Trophoblast cell (in vitro differentiated cells and primary cell): Measurements from ENCODE around the gene TIMP3.

Experiments used
- DNase-seq, 2 donors: peaks; one replicate each; pipeline ENCODE4 v3.0.0-alpha.2; 2016
- H2AFZ ChIP-seq: 2 replicates; pipeline ENCODE4 v1.6.1; 2013; ENCODE audit warnings: low read length, moderate library complexity, mild to moderate bottlenecking; ENCODE audit not compliant: insufficient read depth, poor library complexity
- H2AK5ac ChIP-seq: 2 replicates; pipeline ENCODE4 v1.6.1; 2013; ENCODE audit warnings: mild to moderate bottlenecking, low read length
- H2BK120ac ChIP-seq: 2 replicates; pipeline ENCODE4 v1.6.1; 2013; ENCODE audit warnings: low read length, mild to moderate bottlenecking, moderate library complexity; ENCODE audit not compliant: insufficient read depth, poor library complexity
- H2BK12ac ChIP-seq: 2 replicates; pipeline ENCODE4 v1.6.1; 2013; ENCODE audit warnings: mild to moderate bottlenecking, low read length, moderate library complexity
- H2BK5ac ChIP-seq: 2 replicates; pipeline ENCODE4 v1.6.1; 2013; ENCODE audit warnings: low read length, low read depth, moderate library complexity, mild to moderate bottlenecking; ENCODE audit not compliant: poor library complexity
- H3K14ac ChIP-seq: 2 replicates; pipeline ENCODE4 v1.6.1; 2013; ENCODE audit warnings: mild to moderate bottlenecking, low read length
- H3K18ac ChIP-seq: 2 replicates; pipeline ENCODE4 v1.6.1; 2013; ENCODE audit warnings: mild to moderate bottlenecking, low read length
- H3K23ac ChIP-seq: 2 replicates; pipeline ENCODE4 v1.6.1; 2013; ENCODE audit warnings: low read length
- H3K27ac ChIP-seq: 2 replicates; pipeline ENCODE4 v1.5.1; 2013; ENCODE audit warnings: low read depth, mild to moderate bottlenecking, inconsistent platforms, low read length, moderate library complexity
- H3K27me3 ChIP-seq: 2 replicates; pipeline ENCODE4 v1.6.1; 2013; ENCODE audit warnings: inconsistent platforms, mild to moderate bottlenecking, low read length, moderate library complexity; ENCODE audit not compliant: insufficient read depth
- H3K36me3 ChIP-seq, 2 experiments: 1 replicate in 1 of 2; 2 replicates in 1 of 2; pipeline ENCODE4 v1.6.1; 2013; ENCODE audit warnings: low read length in 2 of 2, mild to moderate bottlenecking in 2 of 2, moderate library complexity in 1 of 2; ENCODE audit not compliant: insufficient read depth in 2 of 2, control insufficient read depth in 1 of 2
- H3K4ac ChIP-seq: 2 replicates; pipeline ENCODE4 v1.6.1; 2013; ENCODE audit warnings: low read depth, mild to moderate bottlenecking, low read length, moderate library complexity
- H3K4me1 ChIP-seq, 2 experiments: 1 replicate in 1 of 2; 2 replicates in 1 of 2; pipeline ENCODE4 v1.6.1; 2013; ENCODE audit warnings: low read length in 2 of 2, mild to moderate bottlenecking in 2 of 2, moderate library complexity in 1 of 2; ENCODE audit not compliant: insufficient read depth in 2 of 2, control insufficient read depth in 1 of 2
- H3K4me2 ChIP-seq: 2 replicates; pipeline ENCODE4 v1.6.1; 2013; ENCODE audit warnings: inconsistent platforms, mild to moderate bottlenecking, low read length, moderate library complexity
- H3K4me3 ChIP-seq: 2 replicates; pipeline ENCODE4 v1.5.1; 2013; ENCODE audit warnings: mild to moderate bottlenecking, low read depth, low read length, inconsistent platforms
- H3K79me1 ChIP-seq: one replicate; pipeline ENCODE4 v1.6.1; 2013; ENCODE audit warnings: low read length
- H3K79me2 ChIP-seq: 2 replicates; pipeline ENCODE4 v1.6.1; 2013; ENCODE audit warnings: low read length, mild to moderate bottlenecking; ENCODE audit not compliant: control insufficient read depth, insufficient read depth, poor library complexity
- H3K9ac ChIP-seq: 2 replicates; pipeline ENCODE4 v1.6.1; 2013; ENCODE audit warnings: mild to moderate bottlenecking, low read length
- H3K9me3 ChIP-seq: 2 replicates; pipeline ENCODE4 v1.6.1; 2013; ENCODE audit warnings: low read depth, mild to moderate bottlenecking, control low read depth, inconsistent platforms, low read length; ENCODE audit not compliant: insufficient read depth
- H4K12ac ChIP-seq: 2 replicates; pipeline ENCODE4 v1.6.1; 2013; ENCODE audit warnings: low read depth, mild to moderate bottlenecking, low read length, moderate library complexity
- H4K8ac ChIP-seq: 2 replicates; pipeline ENCODE4 v1.6.1; 2013; ENCODE audit warnings: low read depth, mild to moderate bottlenecking, low read length, moderate library complexity
- H4K91ac ChIP-seq: one replicate; pipeline ENCODE4 v1.6.1; 2013; ENCODE audit warnings: low read depth, mild to moderate bottlenecking, low read length, moderate library complexity
- WGBS: extraction: QIAGEN DNeasy Blood & Tissue Kit; methylation state at CpG from one replicate; pipeline ENCODE4 v1.1.7; 2013; ENCODE audit warnings: missing lambda C conversion rate; ENCODE audit not compliant: insufficient read length, insufficient coverage; ENCODE audit errors: extremely low coverage; 5-methylcytosine and 5-hydroxymethylcytosine counted together

The TIMP3 gene

GRCh38 chr22:32880061-32880460 is 78.6 kb downstream of the TIMP3 start:
- Histone ChIP-seq H3K4me2 (no peak overlapping the region), H3K18ac (no peak overlapping the region), H3K27ac (no peak overlapping the region), H2BK120ac (no peak overlapping the region), H3K23ac (no peak overlapping the region), H2AFZ (no peak overlapping the region), H3K36me3 (no peaks in the 10 kb centered on the region), H2BK12ac (no peak overlapping the region), H3K4me1 (peaks cover 0 to 5% of the 10 kb centered on the region in 2 experiments), H4K91ac (no peak overlapping the region), H4K8ac (no peak overlapping the region), H3K79me1 (no peaks in the 10 kb centered on the region), H3K14ac (no peak overlapping the region), H3K27me3 (no peaks in the 10 kb centered on the region), H3K9me3 (no peaks in the 10 kb centered on the region), H3K9ac (no peak overlapping the region), H4K12ac (no peak overlapping the region), H2BK5ac (no peak overlapping the region), H3K79me2 (no peaks in the 10 kb centered on the region), H3K4me3 (no peak overlapping the region), H3K4ac (no peak overlapping the region), H2AK5ac (no peak overlapping the region)
- DNase-seq = no peak
- WGBS = no CpG with 5 or more reads among the region's 2 CpGs

- Histone ChIP-seq H3K79me2 (no peaks in the 10 kb centered on the region), H3K36me3 (no peaks in the 10 kb centered on the region), H3K79me1 (no peaks in the 10 kb centered on the region), H3K4me3 (no peak overlapping the region), H2BK5ac (no peak overlapping the region), H2AFZ (no peak overlapping the region), H3K4me1 (peaks cover 0 to 5% of the 10 kb centered on the region in 2 experiments), H3K18ac (no peak overlapping the region), H3K4ac (no peak overlapping the region), H3K27me3 (no peaks in the 10 kb centered on the region), H2AK5ac (no peak overlapping the region), H3K9me3 (no peaks in the 10 kb centered on the region), H3K4me2 (no peak overlapping the region), H3K23ac (no peak overlapping the region), H4K12ac (no peak overlapping the region), H3K14ac (no peak overlapping the region), H2BK120ac (no peak overlapping the region), H3K9ac (no peak overlapping the region), H3K27ac (no peak overlapping the region), H4K8ac (no peak overlapping the region), H2BK12ac (no peak overlapping the region), H4K91ac (no peak overlapping the region)
- WGBS = no CpG with 5 or more reads among the region's 7 CpGs
- DNase-seq = no peak
Measured at GRCh38 chr22:32880505-32880892, 79.0 kb downstream of the TIMP3 start.

GRCh38 chr22:32880893-32881596 is 79.5 kb downstream of the TIMP3 start:
- no peak overlapping the region for H3K27ac ChIP-seq
- H2AK5ac ChIP-seq = no peak overlapping the region
- no peak overlapping the region for H3K4ac ChIP-seq
- H4K12ac ChIP-seq = no peak overlapping the region
- no peak overlapping the region for H2BK5ac ChIP-seq
- H3K9me3 ChIP-seq = no peaks in the 10 kb centered on the region
- no peaks in the 10 kb centered on the region for H3K27me3 ChIP-seq
- no peak overlapping the region for H3K4me3 ChIP-seq
- no peak overlapping the region for H3K9ac ChIP-seq
- DNase-seq = no peak
- peak overlapping the region; percentile 13 for H4K91ac ChIP-seq
- no peaks in the 10 kb centered on the region for H3K79me2 ChIP-seq
- peaks cover 0 to 5% of the 10 kb centered on the region in 2 experiments for H3K4me1 ChIP-seq
- H2BK12ac ChIP-seq = no peak overlapping the region
- H3K18ac ChIP-seq = no peak overlapping the region
- WGBS = no CpG with 5 or more reads among the region's 20 CpGs
- H3K4me2 ChIP-seq = no peak overlapping the region
- H3K36me3 ChIP-seq = no peaks in the 10 kb centered on the region
- no peak overlapping the region for H3K23ac ChIP-seq
- no peaks in the 10 kb centered on the region for H3K79me1 ChIP-seq
- H2AFZ ChIP-seq = no peak overlapping the region
- no peak overlapping the region for H3K14ac ChIP-seq
- H2BK120ac ChIP-seq = no peak overlapping the region
- no peak overlapping the region for H4K8ac ChIP-seq

- Histone ChIP-seq H3K36me3 (no peaks in the 10 kb centered on the region), H4K8ac (no peak overlapping the region), H3K79me2 (no peaks in the 10 kb centered on the region), H4K91ac (no peak overlapping the region), H3K4me3 (no peak overlapping the region), H3K9me3 (no peaks in the 10 kb centered on the region), H3K18ac (no peak overlapping the region), H2AFZ (no peak overlapping the region), H3K27me3 (no peaks in the 10 kb centered on the region), H3K79me1 (no peaks in the 10 kb centered on the region), H2BK120ac (no peak overlapping the region), H4K12ac (no peak overlapping the region), H3K4me1 (peaks cover 0 to 5% of the 10 kb centered on the region in 2 experiments), H3K14ac (no peak overlapping the region), H3K27ac (no peak overlapping the region), H3K9ac (no peak overlapping the region), H2AK5ac (no peak overlapping the region), H2BK5ac (no peak overlapping the region), H3K4me2 (no peak overlapping the region), H2BK12ac (no peak overlapping the region), H3K23ac (no peak overlapping the region), H3K4ac (no peak overlapping the region)
- no peak for DNase-seq
- no CpG with 5 or more reads among the region's 4 CpGs for WGBS
Measured at GRCh38 chr22:32882360-32882755, 80.9 kb downstream of the TIMP3 start.
